HS-5 (cell line): Measurements from ENCODE around the gene ERH.
"Not testable (repeated sequence)": the region's sequence is repeated elsewhere in the genome, so short reads cannot be mapped to it uniquely, and the experiment has no call there.

ENCODE experiments used
- DNase-seq: peaks from one replicate; pipeline ENCODE4 v3.0.0-alpha.2; 2012; ENCODE audit warnings: low read depth

ERH gene

DNA sequence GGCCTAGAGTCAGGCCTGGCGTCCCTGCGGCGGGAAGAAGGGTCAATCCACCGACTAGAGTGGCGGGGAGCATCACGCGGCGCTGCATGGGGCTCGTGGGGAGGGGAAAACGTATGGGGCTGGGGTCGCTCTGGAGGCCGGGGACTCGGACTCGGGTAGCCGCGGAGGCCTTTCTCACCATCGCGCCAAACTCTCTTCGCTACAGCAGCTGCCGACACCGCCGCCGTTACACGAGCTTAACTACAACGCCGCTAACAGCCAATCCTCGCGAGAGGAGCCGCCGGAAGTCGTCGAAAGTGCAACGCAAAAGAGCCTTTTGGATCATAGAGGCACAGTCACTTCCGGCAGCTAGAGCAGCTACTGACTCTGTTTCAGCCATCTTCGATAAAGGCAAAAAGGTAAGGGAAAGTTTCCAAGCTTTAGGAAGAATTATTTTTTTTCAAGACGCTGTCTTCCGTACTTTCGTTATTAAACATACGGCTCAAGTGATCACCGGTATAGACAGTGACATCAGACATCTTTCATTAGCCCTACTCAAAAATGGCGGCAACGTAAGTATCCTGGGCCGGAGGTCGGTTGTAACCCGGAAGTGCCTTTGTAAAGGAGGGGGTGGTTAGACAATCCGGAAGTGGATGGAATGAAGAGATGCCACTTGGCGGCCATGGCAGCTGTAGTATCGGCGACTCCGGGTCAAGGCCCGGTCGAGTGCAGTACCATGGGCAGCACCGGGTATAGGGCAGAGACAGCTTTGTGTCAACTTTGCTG is at the start of gene ERH, which contains the start of gene SLC39A9:
ERH (minus strand) TSS at position 247 of the 765 bp plus-strand sequence; CDS start at position 181, 66 bp downstream.
SLC39A9 (plus strand) TSS at position 640 of the 765 bp plus-strand sequence. CDS start 678 bp downstream, outside the sequence.
- peak; percentile 96 for DNase-seq

DNA sequence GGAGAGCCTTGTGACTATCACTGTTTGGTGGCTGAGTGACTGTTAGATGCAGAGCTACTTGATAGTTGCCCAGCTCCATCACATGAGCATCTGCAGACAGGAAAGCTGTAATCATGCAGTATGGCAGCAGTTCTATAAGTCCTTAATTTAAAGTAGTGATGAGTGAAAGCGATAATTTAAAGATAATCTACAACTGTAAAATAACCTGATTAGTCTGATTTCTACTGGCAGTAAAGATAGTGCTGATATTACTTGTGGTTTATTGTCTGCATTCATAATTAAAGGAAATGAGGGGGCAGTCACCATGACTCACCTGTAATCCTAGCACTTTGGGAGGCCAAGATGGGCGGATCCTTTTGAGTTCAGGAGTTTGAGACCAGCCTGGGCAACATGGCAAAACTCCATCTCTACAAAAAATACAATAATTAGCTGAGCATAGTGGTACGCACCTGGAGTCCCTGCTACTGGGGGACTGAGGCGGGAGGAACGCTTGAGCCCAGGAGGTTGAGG is 45.3 kb upstream of the ERH start:
- DNase-seq, result no peak

DNA sequence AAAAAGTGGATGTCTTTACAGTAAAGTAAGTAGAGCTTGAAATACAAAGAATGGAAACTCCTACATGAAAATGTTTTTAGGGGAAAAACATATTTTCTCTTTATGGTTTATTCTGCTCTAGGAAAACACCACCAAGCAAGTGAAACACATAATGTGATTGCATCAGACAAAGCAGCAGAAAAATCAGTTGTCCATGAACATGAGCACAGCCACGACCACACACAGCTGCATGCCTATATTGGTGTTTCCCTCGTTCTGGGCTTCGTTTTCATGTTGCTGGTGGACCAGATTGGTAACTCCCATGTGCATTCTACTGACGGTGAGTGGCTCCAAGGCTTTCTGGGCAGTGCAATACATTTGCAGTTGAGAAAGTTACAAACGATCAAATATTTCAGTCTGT is 43.8 kb upstream of the ERH start:
- no peak for DNase-seq

GRCh38 chr14:69439521-69440270 is 41.6 kb upstream of the ERH start:
- no peak for DNase-seq

- DNase-seq, result no peak
These were observed 34.3 kb upstream of the ERH start for GRCh38 chr14:69432364-69432763.

DNA sequence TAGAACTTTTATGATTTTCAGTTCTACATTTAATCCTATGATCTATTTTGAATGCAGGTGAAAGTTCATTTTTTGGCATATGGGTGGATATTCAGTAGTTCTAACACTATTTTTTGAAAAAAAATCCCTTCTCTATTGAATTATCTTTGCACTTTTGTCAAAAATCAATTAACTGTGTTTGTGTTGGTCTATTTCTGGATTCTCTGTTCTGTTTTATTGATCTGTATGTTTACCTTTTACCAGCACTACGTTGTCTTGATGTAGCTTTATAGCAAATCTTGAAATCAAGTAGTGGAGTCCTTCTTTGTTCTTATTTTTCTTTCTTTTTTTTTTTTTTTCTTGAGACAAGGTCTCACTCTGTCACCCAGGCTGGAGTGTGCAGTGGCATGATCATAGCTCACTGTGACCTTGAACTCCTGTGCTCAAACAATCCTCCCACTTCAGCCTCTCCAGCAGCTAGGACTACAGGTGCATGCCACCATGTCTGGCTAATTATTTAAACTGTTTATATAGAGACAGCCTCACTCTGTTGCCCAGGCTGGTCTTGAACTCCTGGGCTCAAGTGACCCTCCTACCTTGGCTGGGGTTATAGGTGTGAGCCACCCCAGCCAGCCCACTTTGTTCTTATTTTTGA is 32.3 kb upstream of the ERH start:
- DNase-seq, result no peak

GRCh38 chr14:69429643-69430042 is 31.5 kb upstream of the ERH start:
- DNase-seq, result no peak

DNA sequence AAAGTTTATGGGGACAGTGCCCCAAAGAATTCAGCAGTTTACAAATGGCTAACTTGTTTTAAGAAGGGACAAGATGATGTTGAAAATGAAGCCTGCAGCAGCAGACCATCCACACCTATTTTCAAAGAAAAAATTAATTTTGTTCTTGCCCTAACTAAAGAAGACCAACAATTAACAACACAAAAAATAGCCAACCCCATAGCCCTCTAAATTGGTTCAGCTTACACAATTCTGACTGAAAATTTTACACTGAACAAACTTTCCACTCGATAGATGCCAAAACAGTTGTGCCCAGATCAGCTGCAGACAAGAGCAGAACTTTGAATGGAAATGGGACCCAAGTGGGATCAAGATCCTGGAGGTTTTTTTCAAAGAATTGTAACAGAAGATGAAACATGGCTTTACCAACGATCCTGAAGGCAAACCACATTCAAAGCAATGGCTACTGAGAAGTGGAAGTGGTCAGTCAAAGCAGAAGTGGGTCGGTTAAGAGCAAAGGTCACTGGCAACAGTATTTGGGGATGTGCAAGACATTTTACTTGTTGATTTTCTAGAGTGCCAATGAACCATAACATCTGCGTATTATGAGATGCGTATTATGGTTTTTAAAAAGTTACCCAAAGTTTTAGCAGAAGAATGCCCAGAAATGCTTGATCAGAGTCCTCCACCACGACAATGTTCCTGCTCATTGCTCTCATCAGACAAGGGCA is 30.3 kb upstream of the ERH start:
- no peak for DNase-seq

DNA sequence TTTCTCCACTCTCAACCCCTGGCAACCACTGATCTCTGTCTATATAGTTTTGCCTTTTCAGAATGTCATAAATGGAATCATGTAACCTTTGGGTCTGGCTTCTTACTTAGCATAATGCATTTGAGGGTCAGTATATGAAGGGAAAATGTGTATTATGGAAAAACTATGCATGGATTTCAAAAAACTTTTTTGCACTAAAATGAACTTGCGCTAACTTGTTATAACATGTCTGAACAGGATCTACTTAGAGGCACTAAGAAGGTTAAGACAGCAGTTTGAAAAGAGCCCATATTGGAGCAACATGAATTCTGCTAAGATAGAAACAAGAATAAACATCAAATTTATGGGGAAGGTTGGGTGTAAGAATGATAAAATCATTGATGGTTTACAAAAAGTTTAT is 29.5 kb upstream of the ERH start:
- DNase-seq, result no peak

- no peak for DNase-seq
These were observed 26.2 kb upstream of the ERH start for GRCh38 chr14:69424149-69424923.

DNA sequence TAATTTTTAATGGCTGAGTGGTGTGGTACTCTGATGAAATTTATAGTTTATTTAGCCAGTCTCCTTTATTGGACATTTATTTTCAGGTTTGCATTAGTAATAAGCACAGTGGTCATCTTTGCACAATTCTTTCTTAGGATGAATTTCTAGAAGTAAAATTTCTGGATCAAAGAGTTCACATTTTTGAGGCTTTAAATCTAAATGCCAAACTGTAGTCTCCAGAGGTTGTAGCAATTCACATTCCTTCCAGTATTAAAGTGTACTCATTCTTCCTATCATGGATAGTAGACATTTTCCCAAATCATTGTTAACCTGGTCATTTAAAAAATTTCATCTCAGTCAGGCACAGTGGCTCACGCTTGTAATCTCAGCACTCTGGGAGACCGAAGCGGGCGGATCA is 25.2 kb upstream of the ERH start:
- DNase-seq, result no peak

DNA sequence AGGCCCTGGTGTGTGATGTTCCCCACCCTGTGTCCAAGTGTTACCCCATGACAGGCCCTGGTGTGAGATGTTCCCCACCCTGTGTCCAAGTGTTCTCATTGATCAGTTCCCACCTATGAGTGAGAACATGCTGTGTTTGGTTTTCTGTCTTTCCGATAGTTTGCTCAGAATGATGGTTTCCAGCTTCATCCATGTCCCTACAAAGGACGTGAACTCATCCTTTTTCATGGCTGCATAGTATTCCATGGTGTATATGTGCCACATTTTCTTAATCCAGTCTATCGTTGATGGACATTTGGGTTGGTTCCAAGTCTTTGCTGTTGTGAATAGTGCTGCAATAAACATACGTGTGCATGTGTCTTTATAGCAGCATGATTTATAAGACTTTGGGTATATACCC is 18.0 kb upstream of the ERH start:
- DNase-seq, result not testable (repeated sequence)

- DNase-seq, result no peak
These were observed 15.4 kb upstream of the ERH start for GRCh38 chr14:69413483-69413882.

DNA sequence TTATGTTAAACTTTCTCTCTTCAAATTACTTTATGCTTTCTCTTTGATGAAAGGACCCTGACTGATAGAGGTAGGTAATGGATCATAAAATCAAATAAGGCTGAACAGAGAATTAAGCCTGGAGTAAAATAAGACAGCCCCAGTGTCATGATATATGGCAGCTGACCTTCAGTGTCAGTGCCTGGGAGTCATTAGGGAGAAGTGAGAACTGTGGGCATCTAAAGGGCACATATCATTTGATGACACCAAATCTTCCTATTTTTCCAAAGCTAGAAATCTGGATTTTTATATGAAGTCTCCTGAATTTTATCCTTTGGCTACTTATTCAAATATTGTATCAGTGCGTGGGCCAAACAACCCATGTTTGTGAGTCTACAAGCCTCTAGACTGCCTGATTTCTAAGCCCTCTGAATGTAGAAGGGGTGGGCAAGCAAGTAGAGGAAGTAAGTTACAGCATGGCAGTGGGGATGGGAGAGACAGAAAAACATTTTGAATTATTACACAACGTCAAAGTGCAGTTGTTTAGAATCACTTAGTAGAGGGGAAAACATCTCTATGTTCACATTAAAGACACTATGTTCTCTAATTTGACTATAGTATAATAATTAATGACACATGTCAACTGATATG is 10.3 kb upstream of the ERH start:
- no peak for DNase-seq

- DNase-seq, result no peak
These were observed 7.7 kb upstream of the ERH start for GRCh38 chr14:69405762-69406161.

DNA sequence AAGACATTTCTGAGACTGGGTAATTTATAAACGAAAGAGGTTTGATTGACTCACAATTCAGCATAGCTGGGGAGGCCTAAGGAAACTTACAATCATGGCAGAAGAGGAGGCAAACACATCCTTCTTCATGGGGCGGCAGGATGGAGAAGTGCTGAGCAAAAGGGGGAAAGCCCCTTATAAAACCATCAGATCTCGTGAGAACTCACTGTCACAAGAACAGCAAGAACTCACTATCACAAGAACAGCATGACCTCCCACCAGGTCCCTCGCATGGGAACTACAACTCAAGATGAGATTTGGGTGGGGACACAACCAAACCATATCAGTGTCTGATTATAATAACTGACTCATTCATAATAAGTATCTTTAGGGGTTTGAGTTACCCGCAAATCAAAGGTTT is 6.8 kb upstream of the ERH start:
- DNase-seq, result no peak

DNA sequence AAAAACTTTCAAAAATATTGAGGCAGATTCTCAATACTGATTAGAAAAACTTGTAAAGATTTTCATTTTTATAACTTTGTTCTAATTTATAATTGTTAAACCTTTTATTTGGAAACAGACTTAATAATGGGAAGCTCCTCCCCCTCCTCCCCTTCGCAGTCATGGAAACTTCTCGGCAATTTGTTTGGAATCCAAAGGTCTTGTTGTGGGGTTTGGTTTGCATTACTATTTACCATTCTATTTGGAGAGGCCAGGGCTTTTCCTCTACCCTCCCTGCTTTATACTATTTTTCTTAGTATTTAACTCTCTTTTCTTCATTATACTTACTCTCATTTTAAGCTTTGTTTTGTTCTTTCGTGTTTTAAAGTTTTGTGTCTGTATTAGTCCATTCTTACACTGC is 6.4 kb upstream of the ERH start:
- no peak for DNase-seq

DNA sequence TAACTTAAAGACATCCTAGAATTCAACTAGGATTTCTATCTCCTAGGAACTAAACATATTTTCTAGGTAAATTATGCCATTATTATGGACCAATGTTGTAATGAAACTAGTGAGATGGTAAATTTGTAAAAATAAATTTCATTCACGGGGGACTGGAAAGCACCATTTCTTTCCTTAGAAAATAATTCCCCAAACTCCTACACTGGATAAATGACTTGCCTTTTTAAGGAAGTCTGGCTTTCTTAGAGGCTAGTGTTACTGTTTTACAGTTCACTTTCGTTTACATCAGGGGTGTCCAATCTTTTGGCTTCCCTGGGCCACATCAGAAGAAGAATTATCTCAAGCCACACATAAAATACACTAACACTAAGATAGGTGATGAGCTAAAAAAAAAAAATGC is 3.7 kb upstream of the ERH start:
- no peak for DNase-seq

DNA sequence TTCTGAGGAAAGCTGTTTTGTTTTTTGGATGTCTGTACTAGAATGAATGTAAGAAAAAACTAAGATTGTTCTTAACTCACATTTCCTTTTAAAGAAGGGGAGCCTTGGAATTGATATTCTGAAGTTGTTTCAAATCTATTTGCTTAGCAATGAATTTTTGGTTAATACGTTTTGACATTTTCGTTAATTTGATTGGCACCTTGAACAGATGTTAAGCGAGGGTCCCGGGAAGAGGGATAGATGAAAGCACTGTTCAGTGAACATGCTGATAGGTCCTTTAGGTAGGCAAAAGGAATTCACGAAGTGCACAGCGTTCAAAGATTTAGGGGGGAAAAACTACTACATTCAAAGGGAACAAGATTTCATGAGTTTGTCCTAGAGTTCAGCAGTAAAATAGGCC is 2.1 kb upstream of the ERH start:
- no peak for DNase-seq

- DNase-seq, result no peak
These were observed 1.7 kb upstream of the ERH start for GRCh38 chr14:69399750-69400149.

GRCh38 chr14:69398818-69399210 is 715 bp upstream of the ERH start:
- no peak for DNase-seq
